Measurements from ENCODE around the gene PIMREG. TPM values are rescaled to one million over a fixed set of nuclear protein-coding genes. Genes with fewer than 3 reads are reported as not detected.

Gene PIMREG
- 10 to 100 TPM in 1 of 4 donors, not detected in 3; 16.0 TPM for total RNA-seq

- no peaks in the 10 kb centered on the region for H3K9me3 ChIP-seq
- no peaks in the 10 kb centered on the region for H3K27me3 ChIP-seq
- intact Hi-C loops (cut with DNase I; ENCODE audit: low total_unique reads) = no loop called here
- no peak for TF ChIP-seq POLR2A (IDR thresholded peaks at IDR 0.05)
- no peak for TF ChIP-seq CTCF (IDR thresholded peaks at IDR 0.05)
- H3K36me3 ChIP-seq = no peaks in the 10 kb centered on the region
- no peak within 1 kb of the TSS for H3K27ac ChIP-seq
- peak; percentile 78 to 83 for DNase-seq
- peak within 1 kb of the TSS; percentile 43 for H3K4me3 ChIP-seq
- no peaks in the 10 kb centered on the region for H3K4me1 ChIP-seq
Observed at GRCh38 chr17:6443692-6444570, at the start of gene PIMREG. Gene PIMREG, plus strand, starts transcription at chr17:6444455. Its CDS starts 656 bp downstream, at chr17:6445111.

GRCh38 chr17:6398955-6399354 is 45.3 kb upstream of the PIMREG start:
- no peaks in the 10 kb centered on the region for H3K4me1 ChIP-seq
- DNase-seq = no peak
- TF ChIP-seq CTCF (IDR thresholded peaks at IDR 0.05) (no peak), POLR2A (IDR thresholded peaks at IDR 0.05) (no peak)

GRCh38 chr17:6402258-6402657 is 42.0 kb upstream of the PIMREG start:
- TF ChIP-seq POLR2A (IDR thresholded peaks at IDR 0.05) (no peak), CTCF (IDR thresholded peaks at IDR 0.05) (no peak)
- no peak overlapping the region for H3K4me3 ChIP-seq
- no peaks in the 10 kb centered on the region for H3K9me3 ChIP-seq
- DNase-seq = no peak
- no peaks in the 10 kb centered on the region for H3K4me1 ChIP-seq
- no peaks in the 10 kb centered on the region for H3K27me3 ChIP-seq
- H3K27ac ChIP-seq = no peak overlapping the region
- intact Hi-C loops (cut with DNase I; ENCODE audit: low total_unique reads) = no loop called here
- no peaks in the 10 kb centered on the region for H3K36me3 ChIP-seq

More at GRCh38 chr17:6398955-6399354, 45.3 kb upstream of the PIMREG start:
- no peaks in the 10 kb centered on the region for H3K9me3 ChIP-seq
- no peak overlapping the region for H3K27ac ChIP-seq
- no peaks in the 10 kb centered on the region for H3K27me3 ChIP-seq
- intact Hi-C loops (cut with DNase I; ENCODE audit: low total_unique reads) = no loop called here
- H3K4me3 ChIP-seq = no peak overlapping the region
- no peaks in the 10 kb centered on the region for H3K36me3 ChIP-seq

- Histone ChIP-seq H3K27ac (no peak overlapping the region), H3K9me3 (no peaks in the 10 kb centered on the region), H3K4me3 (no peak overlapping the region), H3K4me1 (no peaks in the 10 kb centered on the region), H3K27me3 (no peaks in the 10 kb centered on the region), H3K36me3 (no peaks in the 10 kb centered on the region)
- no peak for TF ChIP-seq POLR2A (IDR thresholded peaks at IDR 0.05)
- TF ChIP-seq CTCF (IDR thresholded peaks at IDR 0.05) = no peak
- intact Hi-C loops (cut with DNase I; ENCODE audit: low total_unique reads) = no loop called here
- DNase-seq = no peak
Observed at GRCh38 chr17:6408276-6408675, 36.0 kb upstream of the PIMREG start.

- Histone ChIP-seq H3K9me3 (no peaks in the 10 kb centered on the region), H3K27ac (no peak overlapping the region), H3K4me3 (no peak overlapping the region), H3K4me1 (no peaks in the 10 kb centered on the region), H3K27me3 (no peaks in the 10 kb centered on the region), H3K36me3 (no peaks in the 10 kb centered on the region)
- DNase-seq = no peak
- intact Hi-C loops (cut with DNase I; ENCODE audit: low total_unique reads) = no loop called here
- TF ChIP-seq CTCF (IDR thresholded peaks at IDR 0.05) = no peak
- TF ChIP-seq POLR2A (IDR thresholded peaks at IDR 0.05) = no peak
Observed at GRCh38 chr17:6408735-6409134, 35.5 kb upstream of the PIMREG start.
